H9 (cell line): ENCODE measurements around the gene CLEC2L. TPM values are rescaled to one million over a fixed set of nuclear protein-coding genes. Genes with fewer than 3 reads are reported as not detected.

Experiments used
- DNase-seq: peaks from one replicate; pipeline ENCODE4 v3.0.0-alpha.2; 2017
- H2AFZ ChIP-seq: one replicate; pipeline ENCODE4 v1.6.1; 2013; ENCODE audit warnings: mild to moderate bottlenecking, low read length, control low read depth, moderate library complexity
- H2AK5ac ChIP-seq: 2 replicates; pipeline ENCODE4 v1.6.1; 2013; ENCODE audit warnings: low read length, control low read depth, mixed read lengths; ENCODE audit not compliant: insufficient read length
- H2BK120ac ChIP-seq: one replicate; pipeline ENCODE4 v1.6.1; 2013; ENCODE audit warnings: low read depth, mild to moderate bottlenecking, low read length, control low read depth, inconsistent platforms; ENCODE audit not compliant: poor library complexity, severe bottlenecking
- H2BK12ac ChIP-seq: 2 replicates; pipeline ENCODE4 v1.6.1; 2013; ENCODE audit warnings: low read length, control low read depth, mixed read lengths, low read depth; ENCODE audit not compliant: insufficient read length
- H2BK15ac ChIP-seq: 2 replicates; pipeline ENCODE4 v1.6.1; 2013; ENCODE audit warnings: low read depth, low read length, control low read depth
- H2BK20ac ChIP-seq: one replicate; pipeline ENCODE4 v1.6.1; 2013; ENCODE audit warnings: low read depth, mild to moderate bottlenecking, low read length, control low read depth, inconsistent platforms; ENCODE audit not compliant: poor library complexity, severe bottlenecking
- H2BK5ac ChIP-seq: 2 replicates; pipeline ENCODE4 v1.6.1; 2013; ENCODE audit warnings: low read length, control low read depth, mixed read lengths; ENCODE audit not compliant: insufficient read length
- H3K14ac ChIP-seq: 2 replicates; pipeline ENCODE4 v1.6.1; 2013; ENCODE audit warnings: low read length, control low read depth; ENCODE audit not compliant: insufficient read depth
- H3K18ac ChIP-seq: 2 replicates; pipeline ENCODE4 v1.6.1; 2013; ENCODE audit warnings: low read depth, mild to moderate bottlenecking, mixed read lengths, low read length, control low read depth; ENCODE audit not compliant: insufficient read length
- H3K23ac ChIP-seq: 2 replicates; pipeline ENCODE4 v1.6.1; 2013; ENCODE audit warnings: low read length, control low read depth, mixed read lengths, low read depth; ENCODE audit not compliant: insufficient read length
- H3K23me2 ChIP-seq: 2 replicates; pipeline ENCODE4 v1.6.1; 2013; ENCODE audit warnings: low read depth, mild to moderate bottlenecking, mixed read lengths, low read length, control low read depth; ENCODE audit not compliant: insufficient read length, poor library complexity, severe bottlenecking
- H3K27ac ChIP-seq: 2 replicates; pipeline ENCODE4 v1.5.1; 2013; ENCODE audit warnings: low read length, control low read depth, mixed read lengths, low read depth; ENCODE audit not compliant: insufficient read length
- H3K27me3 ChIP-seq: 2 replicates; pipeline ENCODE4 v1.6.1; 2013; ENCODE audit warnings: low read length, control low read depth, inconsistent platforms; ENCODE audit not compliant: insufficient read depth
- H3K4ac ChIP-seq: 2 replicates; pipeline ENCODE4 v1.6.1; 2013; ENCODE audit warnings: low read depth, mild to moderate bottlenecking, control low read depth, inconsistent platforms, low read length, moderate library complexity
- H3K4me1 ChIP-seq: 2 replicates; pipeline ENCODE4 v1.6.1; 2013; ENCODE audit warnings: low read length, control low read depth, inconsistent platforms; ENCODE audit not compliant: insufficient read depth
- H3K4me2 ChIP-seq: 2 replicates; pipeline ENCODE4 v1.6.1; 2013; ENCODE audit warnings: low read length, control low read depth, mixed read lengths; ENCODE audit not compliant: insufficient read length, insufficient read depth
- H3K56ac ChIP-seq: 2 replicates; pipeline ENCODE4 v1.6.1; 2013; ENCODE audit warnings: low read depth, mild to moderate bottlenecking, mixed read lengths, low read length, control low read depth; ENCODE audit not compliant: insufficient read length
- H3K79me1 ChIP-seq: 2 replicates; pipeline ENCODE4 v1.6.1; 2013; ENCODE audit warnings: low read depth, mild to moderate bottlenecking, moderate library complexity, low read length, control low read depth, inconsistent platforms; ENCODE audit not compliant: insufficient read depth, poor library complexity, severe bottlenecking
- H3K79me2 ChIP-seq: 2 replicates; pipeline ENCODE4 v1.6.1; 2013; ENCODE audit warnings: low read length, control low read depth, inconsistent platforms; ENCODE audit not compliant: insufficient read depth
- H3K9ac ChIP-seq: 2 replicates; pipeline ENCODE4 v1.6.1; 2013; ENCODE audit warnings: low read length, control low read depth, mixed read lengths; ENCODE audit not compliant: insufficient read length; ENCODE audit errors: extremely low read depth
- H3K9me3 ChIP-seq: one replicate; pipeline ENCODE4 v1.6.1; 2013; ENCODE audit warnings: low read depth, low read length, inconsistent platforms; ENCODE audit not compliant: control insufficient read depth
- H3T11ph ChIP-seq: one replicate; pipeline ENCODE4 v1.6.1; 2013; ENCODE audit warnings: mild to moderate bottlenecking, low read length, control low read depth, inconsistent platforms
- H4K20me1 ChIP-seq: one replicate; pipeline ENCODE4 v1.6.1; 2013; ENCODE audit not compliant: control insufficient read depth, insufficient read length, insufficient read depth
- H4K5ac ChIP-seq: 2 replicates; pipeline ENCODE4 v1.6.1; 2013; ENCODE audit warnings: low read depth, mild to moderate bottlenecking, mixed read lengths, low read length, control low read depth; ENCODE audit not compliant: insufficient read length
- H4K8ac ChIP-seq: replicated peaks from 2 replicates; pipeline ENCODE4 v1.6.1; 2013; ENCODE audit warnings: low read length, control low read depth, mixed read lengths, low read depth; ENCODE audit not compliant: insufficient read length
- H4K91ac ChIP-seq: 2 replicates; pipeline ENCODE4 v1.6.1; 2013; ENCODE audit warnings: low read depth, mild to moderate bottlenecking, moderate library complexity, mixed read lengths, low read length, control low read depth; ENCODE audit not compliant: insufficient read length
- H3K27ac Mint-ChIP-seq, 3 experiments: 2 replicates in 2 of 3; 3 replicates in 1 of 3; pipeline ENCODE4 v1.8.0; 2020 to 2021; ENCODE audit warnings: mixed read lengths in 3 of 3, mild to moderate bottlenecking in 1 of 3, moderate library complexity in 1 of 3
- H3K27me3 Mint-ChIP-seq: 2 replicates; pipeline ENCODE4 v1.8.0; 2021; ENCODE audit warnings: low read depth, mild to moderate bottlenecking, moderate library complexity, mixed read lengths
- H3K36me3 Mint-ChIP-seq, 3 experiments: 2 replicates in 2 of 3; 3 replicates in 1 of 3; pipeline ENCODE4 v1.8.0; 2020 to 2021; ENCODE audit warnings: low read depth in 3 of 3, mixed read lengths in 3 of 3; ENCODE audit not compliant: insufficient read depth in 1 of 3
- H3K4me1 Mint-ChIP-seq, 2 experiments: 2 replicates each; pipeline ENCODE4 v1.8.0; 2020; ENCODE audit warnings: mixed read lengths in 2 of 2
- H3K4me3 Mint-ChIP-seq, 2 experiments: 2 replicates in 1 of 2; 3 replicates in 1 of 2; pipeline ENCODE4 v1.8.0; 2020 to 2021; ENCODE audit warnings: mild to moderate bottlenecking in 2 of 2, mixed read lengths in 2 of 2, moderate library complexity in 1 of 2
- H3K9me3 Mint-ChIP-seq, 2 experiments: 2 replicates in 1 of 2; 3 replicates in 1 of 2; pipeline ENCODE4 v1.8.0; 2020; ENCODE audit warnings: mild to moderate bottlenecking in 2 of 2, mixed read lengths in 2 of 2, moderate library complexity in 1 of 2
- WGBS: extraction: QIAGEN DNeasy Blood & Tissue Kit; methylation state at CpG from one replicate; pipeline ENCODE4 v1.1.7; 2013; ENCODE audit warnings: missing lambda C conversion rate, low lambda C conversion rate, mixed read lengths; ENCODE audit not compliant: insufficient read length; ENCODE audit errors: extremely low coverage; 5-methylcytosine and 5-hydroxymethylcytosine counted together
- total RNA-seq: library from RNA; stranded (reverse); gene quantifications from 2 replicates; pipeline ENCODE4 v1.2.1, GENCODE V29; 2021
- TF ChIP-seq, protein P1 (sequence below): fragments of 200-600 bp; sonication (generic); conservative IDR thresholded peaks from 3 replicates; pipeline ENCODE4 v1.8.0; 2021; ENCODE audit warnings: antibody characterized with exemption, mild to moderate bottlenecking

CLEC2L gene
- total RNA-seq, 1 experiment from 2014 or later, result 0.74 TPM

DNA sequence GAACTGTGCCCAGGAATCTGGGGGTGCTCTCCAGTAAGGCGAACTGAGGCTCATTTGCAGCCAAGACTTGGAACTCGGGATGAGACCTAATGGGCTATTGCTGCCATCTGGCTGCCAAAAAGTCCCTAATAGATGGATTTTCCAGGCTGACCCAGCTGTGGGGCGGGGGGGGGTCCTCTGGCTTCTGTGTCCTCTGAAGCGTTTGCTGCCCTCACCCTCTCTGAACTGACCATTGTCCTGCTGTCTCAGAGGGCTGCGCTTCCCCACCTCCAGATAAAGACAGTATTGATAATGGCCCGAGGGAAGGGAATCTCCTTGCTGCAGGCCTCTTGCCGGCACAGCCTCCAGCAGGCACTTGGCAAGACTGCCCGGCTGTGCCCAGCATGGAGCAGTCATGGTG is 46.6 kb downstream of the CLEC2L start:
- no peaks in the 10 kb centered on the region for H3K79me2 ChIP-seq
- no peak overlapping the region for H3K4ac ChIP-seq
- H2BK12ac ChIP-seq, result no peak overlapping the region
- no peaks in the 10 kb centered on the region for H3K9me3 ChIP-seq
- no CpG with 5 or more reads among the region's 8 CpGs for WGBS
- H2BK15ac ChIP-seq, result no peak overlapping the region
- no peak overlapping the region for H2AFZ ChIP-seq
- H3K27me3 ChIP-seq, result no peaks in the 10 kb centered on the region
- H3K4me3 Mint-ChIP-seq, result no peak overlapping the region
- H3K4me1 ChIP-seq, result no peaks in the 10 kb centered on the region
- no peaks in the 10 kb centered on the region for H4K20me1 ChIP-seq
- TF ChIP-seq, protein P1, sequence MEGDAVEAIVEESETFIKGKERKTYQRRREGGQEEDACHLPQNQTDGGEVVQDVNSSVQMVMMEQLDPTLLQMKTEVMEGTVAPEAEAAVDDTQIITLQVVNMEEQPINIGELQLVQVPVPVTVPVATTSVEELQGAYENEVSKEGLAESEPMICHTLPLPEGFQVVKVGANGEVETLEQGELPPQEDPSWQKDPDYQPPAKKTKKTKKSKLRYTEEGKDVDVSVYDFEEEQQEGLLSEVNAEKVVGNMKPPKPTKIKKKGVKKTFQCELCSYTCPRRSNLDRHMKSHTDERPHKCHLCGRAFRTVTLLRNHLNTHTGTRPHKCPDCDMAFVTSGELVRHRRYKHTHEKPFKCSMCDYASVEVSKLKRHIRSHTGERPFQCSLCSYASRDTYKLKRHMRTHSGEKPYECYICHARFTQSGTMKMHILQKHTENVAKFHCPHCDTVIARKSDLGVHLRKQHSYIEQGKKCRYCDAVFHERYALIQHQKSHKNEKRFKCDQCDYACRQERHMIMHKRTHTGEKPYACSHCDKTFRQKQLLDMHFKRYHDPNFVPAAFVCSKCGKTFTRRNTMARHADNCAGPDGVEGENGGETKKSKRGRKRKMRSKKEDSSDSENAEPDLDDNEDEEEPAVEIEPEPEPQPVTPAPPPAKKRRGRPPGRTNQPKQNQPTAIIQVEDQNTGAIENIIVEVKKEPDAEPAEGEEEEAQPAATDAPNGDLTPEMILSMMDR, result peak; percentile 43; the same call in 2 of the 3 replicates
- no peak overlapping the region for H3K4me2 ChIP-seq
- no peak overlapping the region for H2AK5ac ChIP-seq
- H3K27ac ChIP-seq, result no peak overlapping the region
- no peak overlapping the region for H3K27ac Mint-ChIP-seq
- H3K18ac ChIP-seq, result no peak overlapping the region
- no peak overlapping the region for H3T11ph ChIP-seq
- no peak overlapping the region for H2BK20ac ChIP-seq
- H3K23ac ChIP-seq, result no peak overlapping the region
- no peak overlapping the region for H4K8ac ChIP-seq
- H4K5ac ChIP-seq, result no peak overlapping the region
- no peak overlapping the region for H3K56ac ChIP-seq
- H3K27me3 Mint-ChIP-seq, result no peaks in the 10 kb centered on the region; the same call in 1 of the 2 replicates
- no peak overlapping the region for H2BK120ac ChIP-seq
- no peak overlapping the region for H3K9ac ChIP-seq
- H3K9me3 Mint-ChIP-seq, result no peaks in the 10 kb centered on the region
- no peaks in the 10 kb centered on the region for H3K23me2 ChIP-seq
- peaks cover 0 to 5% (median 4%) of the 10 kb centered on the region in 3 experiments; a peak in 2 of 7 replicates for H3K36me3 Mint-ChIP-seq
- DNase-seq, result no peak
- H3K14ac ChIP-seq, result no peak overlapping the region
- no peaks in the 10 kb centered on the region for H3K79me1 ChIP-seq
- no peak overlapping the region for H4K91ac ChIP-seq
- H3K4me1 Mint-ChIP-seq, result peaks cover 26 to 31% of the 10 kb centered on the region in 2 experiments
- no peak overlapping the region for H2BK5ac ChIP-seq
